Activated CD8-positive, alpha-beta T cell treated with anti-CD3 and anti-CD28 coated beads for 36 hours (primary cell): ENCODE data around the gene DEPDC5. TPM values are rescaled to one million over a fixed set of nuclear protein-coding genes. Genes with fewer than 3 reads are reported as not detected.

Experiments
- ATAC-seq: fragments of 200-7000 bp; cut with Tn5 transposase; one replicate; pipeline ENCODE4 v1.10.0; 2021; ENCODE audit warnings: mild to moderate bottlenecking, moderate library complexity
- CTCF ChIA-PET: fragments of 350-600 bp; sonication (Branson Sonifier 250); formaldehyde crosslinking; loops from one replicate; lab custom pipeline; 2021; ENCODE audit warnings: antibody characterized with exemption; lab: Charles Lee
- POLR2A ChIA-PET: fragments of 350-600 bp; sonication (Branson Sonifier 250); formaldehyde crosslinking; loops from one replicate; lab custom pipeline; 2021; ENCODE audit warnings: antibody characterized with exemption; lab: Charles Lee
- DNase-seq: peaks from one replicate; pipeline ENCODE4 v3.0.0-alpha.2; 2020
- H3K27ac Mint-ChIP-seq: one replicate; pipeline ENCODE4 v1.8.0; 2021; ENCODE audit warnings: mild to moderate bottlenecking, mixed read lengths
- H3K27me3 Mint-ChIP-seq: one replicate; pipeline ENCODE4 v1.8.0; 2021; ENCODE audit warnings: mixed read lengths
- H3K36me3 Mint-ChIP-seq: one replicate; pipeline ENCODE4 v1.8.0; 2021; ENCODE audit warnings: low read depth, mixed read lengths
- H3K4me1 Mint-ChIP-seq: one replicate; pipeline ENCODE4 v1.8.0; 2021; ENCODE audit warnings: low read depth, mixed read lengths
- H3K4me3 Mint-ChIP-seq: one replicate; pipeline ENCODE4 v1.8.0; 2021; ENCODE audit warnings: mild to moderate bottlenecking, moderate library complexity, mixed read lengths
- H3K9me3 Mint-ChIP-seq: one replicate; pipeline ENCODE4 v1.8.0; 2021; ENCODE audit warnings: mixed read lengths
- intact Hi-C: fragments of 100-400 bp; cut with micrococcal nuclease; formaldehyde crosslinking; loops from one replicate; pipeline ENCODE4 v1.10.0; 2022
- total RNA-seq, 2 experiments: library from RNA; stranded (reverse); gene quantifications; one replicate each; pipeline ENCODE4 v1.2.3, GENCODE V29; 2021
- TF ChIP-seq, protein P1 (sequence below): fragments of 200-600 bp; IDR thresholded peaks from one replicate; pipeline ENCODE4 v1.8.0; 2022; ENCODE audit warnings: antibody characterized with exemption, mild to moderate bottlenecking

Gene DEPDC5
- total RNA-seq, 2 experiments from 2014 or later, result 31.6 to 36.4 TPM

- ATAC-seq (no peak), DNase-seq (no peak)
- Mint-ChIP-seq H3K4me3 (no peak overlapping the region), H3K9me3 (no peaks in the 10 kb centered on the region), H3K27ac (no peak overlapping the region), H3K4me1 (no peaks in the 10 kb centered on the region), H3K27me3 (no peaks in the 10 kb centered on the region), H3K36me3 (peaks cover 5% of the 10 kb centered on the region)
- ChIA-PET POLR2A (interaction anchor here (0.6 to 1.4 kb wide), 2 partner anchors 10 to 32 kb away, joined by 3 to 4 read pairs; no protein-coding TSS in a partner anchor), CTCF (no interaction called here)
- TF ChIP-seq, protein P1, sequence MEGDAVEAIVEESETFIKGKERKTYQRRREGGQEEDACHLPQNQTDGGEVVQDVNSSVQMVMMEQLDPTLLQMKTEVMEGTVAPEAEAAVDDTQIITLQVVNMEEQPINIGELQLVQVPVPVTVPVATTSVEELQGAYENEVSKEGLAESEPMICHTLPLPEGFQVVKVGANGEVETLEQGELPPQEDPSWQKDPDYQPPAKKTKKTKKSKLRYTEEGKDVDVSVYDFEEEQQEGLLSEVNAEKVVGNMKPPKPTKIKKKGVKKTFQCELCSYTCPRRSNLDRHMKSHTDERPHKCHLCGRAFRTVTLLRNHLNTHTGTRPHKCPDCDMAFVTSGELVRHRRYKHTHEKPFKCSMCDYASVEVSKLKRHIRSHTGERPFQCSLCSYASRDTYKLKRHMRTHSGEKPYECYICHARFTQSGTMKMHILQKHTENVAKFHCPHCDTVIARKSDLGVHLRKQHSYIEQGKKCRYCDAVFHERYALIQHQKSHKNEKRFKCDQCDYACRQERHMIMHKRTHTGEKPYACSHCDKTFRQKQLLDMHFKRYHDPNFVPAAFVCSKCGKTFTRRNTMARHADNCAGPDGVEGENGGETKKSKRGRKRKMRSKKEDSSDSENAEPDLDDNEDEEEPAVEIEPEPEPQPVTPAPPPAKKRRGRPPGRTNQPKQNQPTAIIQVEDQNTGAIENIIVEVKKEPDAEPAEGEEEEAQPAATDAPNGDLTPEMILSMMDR, result no peak
- intact Hi-C loops, result no loop called here
Measured at GRCh38 chr22:31898926-31899325, 145.1 kb downstream of the DEPDC5 start.

- Mint-ChIP-seq H3K27ac (no peak overlapping the region), H3K36me3 (peaks cover 4% of the 10 kb centered on the region), H3K4me3 (no peak overlapping the region), H3K4me1 (no peaks in the 10 kb centered on the region), H3K9me3 (no peaks in the 10 kb centered on the region), H3K27me3 (no peaks in the 10 kb centered on the region)
- ChIA-PET POLR2A (no interaction called here), CTCF (no interaction called here)
- intact Hi-C loops, result no loop called here
- ATAC-seq (no peak), DNase-seq (no peak)
- TF ChIP-seq, protein P1, result no peak
Measured at GRCh38 chr22:31899669-31900068, 145.8 kb downstream of the DEPDC5 start.

- CTCF ChIA-PET, result interaction anchor here (2.3 kb wide), 1 partner anchor 69 kb away, joined by 7 read pairs; no protein-coding TSS in a partner anchor
- peaks cover 7% of the 10 kb centered on the region for H3K36me3 Mint-ChIP-seq
Measured at GRCh38 chr22:31901388-31902137, 147.7 kb downstream of the DEPDC5 start.

GRCh38 chr22:31904651-31905050 lies 150.8 kb downstream of the DEPDC5 start:
- DNase-seq (no peak), ATAC-seq (no peak)
- peaks cover 17% of the 10 kb centered on the region for H3K36me3 Mint-ChIP-seq
- no peak overlapping the region for H3K27ac Mint-ChIP-seq
- no peaks in the 10 kb centered on the region for H3K27me3 Mint-ChIP-seq
- POLR2A ChIA-PET, result no interaction called here
- no peaks in the 10 kb centered on the region for H3K4me1 Mint-ChIP-seq
- no peak overlapping the region for H3K4me3 Mint-ChIP-seq
- TF ChIP-seq, protein P1, result no peak
- intact Hi-C loops, result no loop called here
- CTCF ChIA-PET, result no interaction called here
- no peaks in the 10 kb centered on the region for H3K9me3 Mint-ChIP-seq

More at GRCh38 chr22:31901388-31902137, 147.7 kb downstream of the DEPDC5 start:
- intact Hi-C loops, result no loop called here
- Mint-ChIP-seq H3K4me1 (no peaks in the 10 kb centered on the region), H3K27ac (peak overlapping the region; percentile 36), H3K27me3 (no peaks in the 10 kb centered on the region), H3K9me3 (no peaks in the 10 kb centered on the region), H3K4me3 (no peak overlapping the region)
- TF ChIP-seq, protein P1, result no peak
- DNase-seq (no peak), ATAC-seq (no peak)
- POLR2A ChIA-PET, result no interaction called here

DNA sequence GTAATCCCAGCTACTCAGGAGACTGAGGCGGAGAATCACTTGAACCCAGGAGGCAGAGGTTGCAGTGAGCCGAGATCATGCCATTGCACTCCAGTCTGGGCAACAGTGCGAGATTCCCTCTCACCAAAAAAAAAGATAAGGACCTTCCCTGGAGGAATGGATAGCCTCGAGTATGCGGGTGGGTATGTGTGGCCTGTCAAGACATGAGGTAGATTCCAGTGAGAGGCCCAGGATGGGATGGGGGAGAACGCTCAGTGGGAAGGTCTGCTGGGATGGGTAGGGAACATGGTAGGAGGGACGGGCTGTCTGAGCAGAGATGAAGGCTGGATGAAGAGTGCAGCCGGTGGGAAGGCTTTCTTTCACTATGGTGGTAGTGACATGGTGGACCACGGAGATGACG lies 151.5 kb downstream of the DEPDC5 start:
- DNase-seq, result no peak
- ChIA-PET POLR2A (no interaction called here), CTCF (no interaction called here)
- H3K4me1 Mint-ChIP-seq, result no peaks in the 10 kb centered on the region
- H3K27me3 Mint-ChIP-seq, result no peaks in the 10 kb centered on the region
- no peaks in the 10 kb centered on the region for H3K9me3 Mint-ChIP-seq
- intact Hi-C loops, result no loop called here
- TF ChIP-seq, protein P1, result no peak
- H3K36me3 Mint-ChIP-seq, result peaks cover 18% of the 10 kb centered on the region
- no peak overlapping the region for H3K27ac Mint-ChIP-seq
- no peak for ATAC-seq
- no peak overlapping the region for H3K4me3 Mint-ChIP-seq
